ENCODE data around the gene CAPN10. TPM values are rescaled to one million over a fixed set of nuclear protein-coding genes. Genes with fewer than 3 reads are reported as not detected.

Gene CAPN10
- polyA plus RNA-seq, 3 donors: 7.3 to 57.0 (median 7.4) TPM

DNA sequence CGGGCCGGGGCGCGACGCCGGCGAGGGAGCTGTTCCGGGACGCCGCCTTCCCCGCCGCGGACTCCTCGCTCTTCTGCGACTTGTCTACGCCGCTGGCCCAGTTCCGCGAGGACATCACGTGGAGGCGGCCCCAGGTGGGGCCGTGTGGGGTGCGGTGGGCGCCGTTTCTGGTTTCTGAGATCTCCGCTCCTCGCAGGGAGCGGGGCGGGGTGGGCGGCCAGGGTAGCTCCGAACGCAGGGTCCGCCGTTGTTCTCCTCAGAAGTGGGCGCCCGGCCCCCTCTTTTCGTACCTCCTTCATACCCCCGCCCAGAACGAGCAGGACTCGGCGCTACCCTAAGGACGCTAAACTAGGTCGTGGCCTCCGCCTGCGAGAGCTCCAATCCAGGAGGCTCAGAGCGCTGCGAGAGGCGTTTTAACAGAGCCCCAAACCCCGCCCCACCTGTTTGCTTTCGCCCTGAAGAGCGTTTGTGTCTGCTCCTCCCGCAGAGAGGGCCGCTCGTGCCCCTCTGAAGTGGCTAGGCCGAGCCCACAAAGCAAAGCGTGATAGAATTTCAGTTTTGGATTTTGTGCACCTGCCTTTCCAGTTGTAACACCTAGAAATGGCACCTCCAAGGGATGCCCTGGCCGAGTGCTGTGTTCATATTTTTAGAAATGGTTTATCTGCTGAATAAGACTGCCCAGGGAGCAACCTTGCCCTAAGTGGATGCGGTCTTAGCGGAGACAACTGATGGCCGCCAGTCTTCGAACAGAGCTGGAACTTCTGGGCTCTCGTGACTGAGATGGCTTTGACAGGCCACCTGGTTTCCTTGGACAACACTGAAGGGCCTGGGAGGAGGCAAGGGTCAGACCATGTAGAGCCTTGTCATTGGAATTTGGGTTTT lies 626 bp downstream of the CAPN10 start:
- Histone ChIP-seq H3K79me2 (ENCODE audit: insufficient read depth, low read length) (peaks cover 87% of the 10 kb centered on the region), H2AFZ (ENCODE audit: insufficient read depth, low read depth, low read length, poor library complexity, severe bottlenecking) (peak overlapping the region; percentile 81), H3K4me3 (replicated peaks in 1 of 3; ENCODE audit: low read depth in 2 of 3, low read length in 3 of 3) (peak overlapping the region; percentile 46 to 80 (median 64)), H3K36me3 (replicated peaks in 1 of 2; ENCODE audit: control insufficient read depth in 1 of 2, insufficient read depth in 2 of 2, low read length in 2 of 2) (peaks cover 23 to 38% of the 10 kb centered on the region in 2 donors), H3K9ac (ENCODE audit: insufficient read depth, low read length, poor library complexity, severe bottlenecking) (peak overlapping the region; percentile 83), H4K20me1 (ENCODE audit: insufficient read depth, low read length) (peaks cover 46% of the 10 kb centered on the region), H3K27ac (ENCODE audit: low read depth in 1 of 2, low read length in 2 of 2) (peak overlapping the region; percentile 24 to 93), H3K4me1 (ENCODE audit: control insufficient read depth in 1 of 2, insufficient read depth in 2 of 2, low read length in 2 of 2) (peaks cover 35 to 45% of the 10 kb centered on the region in 2 donors), H3K4me2 (replicated peaks; ENCODE audit: extremely low read depth, low read length, poor library complexity, severe bottlenecking) (peak overlapping the region; percentile 96), H3K9me3 (replicated peaks in 1 of 2; ENCODE audit: control insufficient read depth in 1 of 2, insufficient read depth in 1 of 2, low read length in 2 of 2) (no peaks in the 10 kb centered on the region), H3K27me3 (ENCODE audit: control insufficient read depth in 2 of 2, insufficient read depth in 2 of 2, low read length in 2 of 2) (no peaks in the 10 kb centered on the region)
- peaks cover 0 to 3% (median 2%) of the 10 kb centered on the region in 3 donors for H3K27me3 Mint-ChIP-seq (ENCODE audit: low read depth in 3 of 3)
- TF ChIP-seq, protein P1, sequence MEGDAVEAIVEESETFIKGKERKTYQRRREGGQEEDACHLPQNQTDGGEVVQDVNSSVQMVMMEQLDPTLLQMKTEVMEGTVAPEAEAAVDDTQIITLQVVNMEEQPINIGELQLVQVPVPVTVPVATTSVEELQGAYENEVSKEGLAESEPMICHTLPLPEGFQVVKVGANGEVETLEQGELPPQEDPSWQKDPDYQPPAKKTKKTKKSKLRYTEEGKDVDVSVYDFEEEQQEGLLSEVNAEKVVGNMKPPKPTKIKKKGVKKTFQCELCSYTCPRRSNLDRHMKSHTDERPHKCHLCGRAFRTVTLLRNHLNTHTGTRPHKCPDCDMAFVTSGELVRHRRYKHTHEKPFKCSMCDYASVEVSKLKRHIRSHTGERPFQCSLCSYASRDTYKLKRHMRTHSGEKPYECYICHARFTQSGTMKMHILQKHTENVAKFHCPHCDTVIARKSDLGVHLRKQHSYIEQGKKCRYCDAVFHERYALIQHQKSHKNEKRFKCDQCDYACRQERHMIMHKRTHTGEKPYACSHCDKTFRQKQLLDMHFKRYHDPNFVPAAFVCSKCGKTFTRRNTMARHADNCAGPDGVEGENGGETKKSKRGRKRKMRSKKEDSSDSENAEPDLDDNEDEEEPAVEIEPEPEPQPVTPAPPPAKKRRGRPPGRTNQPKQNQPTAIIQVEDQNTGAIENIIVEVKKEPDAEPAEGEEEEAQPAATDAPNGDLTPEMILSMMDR (IDR thresholded peaks at IDR 0.05): no peak
- DNase-seq: no peak
- peaks cover 0 to 3% (median 0%) of the 10 kb centered on the region in 7 donors for H3K9me3 Mint-ChIP-seq
- intact Hi-C loops (cut with micrococcal nuclease): loop anchor here (2.0 to 10.0 kb wide), 5 partner anchors 20 to 562 kb away; partner anchors contain the start of gene NDUFA10 (in 1 of the 2)
- H3K4me1 Mint-ChIP-seq: peaks cover 54% of the 10 kb centered on the region
- 4% methylated on average over 62 of the region's 62 CpGs for WGBS (ENCODE audit: insufficient coverage)
- H3K4me3 Mint-ChIP-seq: peak overlapping the region; percentile 89 to 91
- peak overlapping the region in 6 of 7 donors; percentile 40 to 88 (median 77) for H3K27ac Mint-ChIP-seq
- peaks cover 41 to 44% of the 10 kb centered on the region in 2 donors for H3K36me3 Mint-ChIP-seq

DNA sequence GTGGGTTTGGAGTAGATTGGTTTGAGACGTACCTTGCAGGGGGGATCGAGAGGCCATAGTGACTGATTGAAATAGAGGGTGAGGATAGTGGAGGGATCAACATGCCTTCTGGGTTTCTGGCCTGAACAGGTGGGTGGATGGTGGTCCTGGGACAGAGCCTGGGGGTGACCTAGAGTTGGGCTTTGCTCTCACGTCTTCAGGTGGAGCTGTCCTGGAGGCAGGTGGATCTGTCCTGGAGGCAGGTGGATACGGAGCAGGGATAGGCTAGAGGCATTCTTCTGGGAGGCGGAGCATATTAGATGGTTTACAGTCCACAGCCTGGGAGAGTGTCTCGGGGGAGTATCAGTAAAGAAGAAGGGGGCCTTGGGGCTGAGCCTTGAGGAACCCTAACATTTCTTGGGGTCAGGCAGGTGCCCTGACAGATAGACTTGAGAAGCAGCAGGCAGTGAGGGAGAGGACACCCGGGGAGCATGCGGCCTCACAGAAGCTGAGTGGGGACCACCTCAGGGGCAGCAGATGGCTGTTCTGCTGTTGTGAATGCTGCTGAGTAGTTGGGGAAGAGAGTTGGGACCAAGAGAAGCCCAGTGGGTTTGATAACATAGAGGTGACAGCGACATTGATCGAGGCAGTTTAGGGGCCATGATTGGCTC lies 1.6 kb downstream of the CAPN10 start:
- TF ChIP-seq, protein P1 (IDR thresholded peaks at IDR 0.05): no peak
- H3K9me3 Mint-ChIP-seq: peaks cover 0 to 3% (median 0%) of the 10 kb centered on the region in 7 donors
- intact Hi-C loops (cut with micrococcal nuclease): loop anchor here (5.0 to 10.0 kb wide), 3 partner anchors 34 to 563 kb away; partner anchors contain the start of gene NDUFA10 (in 1 of the 2)
- peak overlapping the region in 2 of 7 donors; percentile 17 to 43 for H3K27ac Mint-ChIP-seq
- H3K4me3 Mint-ChIP-seq: peak overlapping the region; percentile 89 to 91
- Histone ChIP-seq H3K27ac (ENCODE audit: low read depth in 1 of 2, low read length in 2 of 2) (no peak overlapping the region), H4K20me1 (ENCODE audit: insufficient read depth, low read length) (peaks cover 53% of the 10 kb centered on the region), H2AFZ (ENCODE audit: insufficient read depth, low read depth, low read length, poor library complexity, severe bottlenecking) (no peak overlapping the region), H3K36me3 (replicated peaks in 1 of 2; ENCODE audit: control insufficient read depth in 1 of 2, insufficient read depth in 2 of 2, low read length in 2 of 2) (peaks cover 27 to 46% of the 10 kb centered on the region in 2 donors), H3K4me2 (replicated peaks; ENCODE audit: extremely low read depth, low read length, poor library complexity, severe bottlenecking) (peak overlapping the region; percentile 96), H3K79me2 (ENCODE audit: insufficient read depth, low read length) (peaks cover 80% of the 10 kb centered on the region), H3K27me3 (ENCODE audit: control insufficient read depth in 2 of 2, insufficient read depth in 2 of 2, low read length in 2 of 2) (no peaks in the 10 kb centered on the region), H3K9ac (ENCODE audit: insufficient read depth, low read length, poor library complexity, severe bottlenecking) (no peak overlapping the region), H3K4me3 (replicated peaks in 1 of 3; ENCODE audit: low read depth in 2 of 3, low read length in 3 of 3) (peak overlapping the region in 1 of 3 experiments; percentile 80), H3K4me1 (ENCODE audit: control insufficient read depth in 1 of 2, insufficient read depth in 2 of 2, low read length in 2 of 2) (peaks cover 35 to 45% of the 10 kb centered on the region in 2 donors), H3K9me3 (replicated peaks in 1 of 2; ENCODE audit: control insufficient read depth in 1 of 2, insufficient read depth in 1 of 2, low read length in 2 of 2) (no peaks in the 10 kb centered on the region)
- no peak for DNase-seq
- WGBS (ENCODE audit: insufficient coverage): 94% methylated on average over 10 of the region's 10 CpGs
- H3K36me3 Mint-ChIP-seq: peaks cover 43 to 50% of the 10 kb centered on the region in 2 donors
- H3K4me1 Mint-ChIP-seq: peaks cover 46% of the 10 kb centered on the region
- H3K27me3 Mint-ChIP-seq (ENCODE audit: low read depth in 3 of 3): peaks cover 0 to 3% (median 2%) of the 10 kb centered on the region in 3 donors
